Body of pancreas (tissue), 4 donors: ENCODE results near the gene HSPA13.

Source experiments
- POLR2A ChIP-seq, 3 donors: fragments of 450-650 bp; IDR thresholded peaks; one replicate each; pipeline ENCODE4 v1.6.1; 2016; ENCODE audit warnings: antibody characterized with exemption in 3 of 3, mild to moderate bottlenecking in 2 of 3
- TF ChIP-seq, protein P1 (sequence below), 7 experiments: fragments of 450-650 bp in 4 of 7; fragments of 200-600 bp in 3 of 7; sonication (generic) in 3 of 7; IDR thresholded peaks; one replicate each; pipeline ENCODE4 v1.5.1; 2016 to 2019; ENCODE audit warnings: antibody characterized with exemption in 7 of 7

GRCh38 chr21:14354515-14354914, 28.4 kb downstream of the HSPA13 start:
- TF ChIP-seq, protein P1, sequence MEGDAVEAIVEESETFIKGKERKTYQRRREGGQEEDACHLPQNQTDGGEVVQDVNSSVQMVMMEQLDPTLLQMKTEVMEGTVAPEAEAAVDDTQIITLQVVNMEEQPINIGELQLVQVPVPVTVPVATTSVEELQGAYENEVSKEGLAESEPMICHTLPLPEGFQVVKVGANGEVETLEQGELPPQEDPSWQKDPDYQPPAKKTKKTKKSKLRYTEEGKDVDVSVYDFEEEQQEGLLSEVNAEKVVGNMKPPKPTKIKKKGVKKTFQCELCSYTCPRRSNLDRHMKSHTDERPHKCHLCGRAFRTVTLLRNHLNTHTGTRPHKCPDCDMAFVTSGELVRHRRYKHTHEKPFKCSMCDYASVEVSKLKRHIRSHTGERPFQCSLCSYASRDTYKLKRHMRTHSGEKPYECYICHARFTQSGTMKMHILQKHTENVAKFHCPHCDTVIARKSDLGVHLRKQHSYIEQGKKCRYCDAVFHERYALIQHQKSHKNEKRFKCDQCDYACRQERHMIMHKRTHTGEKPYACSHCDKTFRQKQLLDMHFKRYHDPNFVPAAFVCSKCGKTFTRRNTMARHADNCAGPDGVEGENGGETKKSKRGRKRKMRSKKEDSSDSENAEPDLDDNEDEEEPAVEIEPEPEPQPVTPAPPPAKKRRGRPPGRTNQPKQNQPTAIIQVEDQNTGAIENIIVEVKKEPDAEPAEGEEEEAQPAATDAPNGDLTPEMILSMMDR (IDR thresholded peaks at IDR 0.05): no peak
- no peak for TF ChIP-seq POLR2A (IDR thresholded peaks at IDR 0.05)
